Measurements from ENCODE around the gene CDC6.

DNA sequence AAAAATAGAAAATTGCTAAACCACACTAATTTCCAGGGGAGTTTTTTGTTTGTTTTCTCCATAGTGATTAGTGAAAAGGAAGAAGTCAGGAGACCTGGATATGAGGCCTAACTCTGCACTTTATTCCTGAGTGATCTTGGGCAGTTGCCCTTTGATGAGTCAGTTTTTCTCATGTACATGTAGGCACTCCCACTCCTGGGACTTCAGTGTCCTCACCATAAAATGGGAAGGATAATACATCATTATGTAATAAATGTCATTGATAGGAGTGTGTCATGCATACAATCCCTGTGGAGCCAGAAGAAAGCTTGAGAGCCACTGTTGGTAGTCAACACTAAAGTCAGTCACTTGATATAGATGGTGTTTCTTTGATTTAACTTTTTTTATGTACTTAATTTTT lies 36.1 kb upstream of the CDC6 start:
- no peak for TF ChIP-seq POLR2A (IDR thresholded peaks at IDR 0.05)
- TF ChIP-seq CTCF (IDR thresholded peaks at IDR 0.05) = no peak

Data from Peyer's patch (tissue), 4 donors.